HepG2 (cell line): ENCODE measurements around the gene NDUFAF5. TPM values are rescaled to one million over a fixed set of nuclear protein-coding genes. Genes with fewer than 3 reads are reported as not detected.

Experiments used
- ATAC-seq: fragments of 200-7000 bp; cut with Tn5 transposase; 3 replicates; pipeline ENCODE4 v1.9.1; 2020; ENCODE audit warnings: mild to moderate bottlenecking, moderate library complexity
- BruUV-seq: library from RNA; stranded (reverse); fragments of 400-500 nt; replicated peaks from 2 replicates; lab custom pipeline; 2021; lab: Mats Ljungman, UMichigan
- CTCF ChIA-PET: fragments of 300-600 bp; formaldehyde crosslinking; extraction: SDS; loops from one replicate; lab custom pipeline; 2021; ENCODE audit warnings: low total read pairs, inconsistent platforms, low intra/inter-chr PET ratio; lab: Yijun Ruan, JAX
- POLR2A ChIA-PET: fragments of 350-600 bp; sonication (Branson Sonifier 250); formaldehyde crosslinking; loops from one replicate; lab custom pipeline; 2020; ENCODE audit warnings: antibody characterized with exemption, inconsistent platforms; lab: Yijun Ruan, JAX
- DNase-seq: peaks from one replicate; pipeline ENCODE4 v3.0.0-alpha.2; 2015; ENCODE audit warnings: low spot score
- FAIRE-seq: peaks from 3 replicates; lab custom pipeline; 2011; peaks lifted over from hg19 to GRCh38; lab: Jason Lieb, UNC
- H2AFZ ChIP-seq: one replicate; pipeline ENCODE4 v1.6.1; 2011; ENCODE audit warnings: low read length, inconsistent platforms
- H3K27ac ChIP-seq: fragments of 300-600 bp; 3 replicates; pipeline ENCODE4 v1.8.0; 2011; ENCODE audit warnings: mixed run types, mild to moderate bottlenecking, mixed read lengths, low read length, inconsistent platforms; ENCODE audit not compliant: insufficient read depth; ENCODE audit errors: extremely low read length
- H3K27me3 ChIP-seq, 2 experiments: fragments of 200-600 bp in 1 of 2; 2 replicates in 1 of 2; 3 replicates in 1 of 2; pipeline versions ENCODE4 v1.6.0 to v1.8.0; 2011; ENCODE audit warnings: low read length in 2 of 2, mild to moderate bottlenecking in 2 of 2, moderate library complexity in 2 of 2, inconsistent platforms in 1 of 2; ENCODE audit not compliant: insufficient read depth in 2 of 2, control insufficient read depth in 1 of 2
- H3K36me3 ChIP-seq, 2 experiments: fragments of 200-600 bp in 1 of 2; replicated peaks in 1 of 2; 2 replicates in 1 of 2; 3 replicates in 1 of 2; pipeline versions ENCODE4 v1.5.1 to v1.8.0; 2011; ENCODE audit warnings: low read length in 2 of 2, inconsistent platforms in 1 of 2; ENCODE audit not compliant: insufficient read depth in 2 of 2, control insufficient read depth in 1 of 2
- H3K4me1 ChIP-seq: 2 replicates; pipeline ENCODE4 v1.5.1; 2012; ENCODE audit warnings: low read length, inconsistent platforms; ENCODE audit not compliant: insufficient read depth
- H3K4me2 ChIP-seq: 2 replicates; pipeline ENCODE4 v1.6.0; 2011; ENCODE audit warnings: low read depth, low read length, inconsistent platforms
- H3K4me3 ChIP-seq, 3 experiments: fragments of 200-600 bp in 1 of 3; sonication (generic), shearing (Covaris generic) in 1 of 3; replicated peaks in 1 of 3; 2 replicates each; pipeline ENCODE4 v1.5.1; 2011 to 2016; ENCODE audit warnings: low read length in 3 of 3, inconsistent platforms in 2 of 3, low read depth in 2 of 3, mild to moderate bottlenecking in 2 of 3, control low read depth in 1 of 3, mixed read lengths in 1 of 3; ENCODE audit not compliant: insufficient read depth in 1 of 3
- H3K79me2 ChIP-seq: one replicate; pipeline ENCODE4 v1.6.1; 2011; ENCODE audit warnings: low read length, inconsistent platforms; ENCODE audit not compliant: insufficient read depth
- H3K9ac ChIP-seq: 2 replicates; pipeline ENCODE4 v1.6.0; 2011; ENCODE audit warnings: mild to moderate bottlenecking, low read depth, low read length, inconsistent platforms; ENCODE audit not compliant: insufficient read depth
- H3K9me3 ChIP-seq: 2 replicates; pipeline ENCODE4 v1.5.1; 2012; ENCODE audit warnings: mild to moderate bottlenecking, low read length
- H4K20me1 ChIP-seq: 2 replicates; pipeline ENCODE4 v1.6.0; 2011; ENCODE audit warnings: inconsistent platforms, mild to moderate bottlenecking, low read length, moderate library complexity; ENCODE audit not compliant: insufficient read depth
- CENPT ChIP-seq: sonication (generic); formaldehyde crosslinking; IDR thresholded peaks from 2 replicates; pipeline ENCODE4 v1.8.0; 2022; ENCODE audit warnings: low read depth, mild to moderate bottlenecking, moderate library complexity, missing genetic modification reagents
- DBP ChIP-seq: sonication (generic); formaldehyde crosslinking; IDR thresholded peaks from 2 replicates; pipeline ENCODE4 v1.4.0; 2020; ENCODE audit warnings: missing genetic modification reagents; ENCODE audit errors: not compliant biosample characterization
- FOSL1 ChIP-seq: sonication (generic); formaldehyde crosslinking; IDR thresholded peaks from 2 replicates; pipeline ENCODE4 v1.9.0; 2021; ENCODE audit warnings: missing genetic modification reagents, borderline replicate concordance
- GFI1 ChIP-seq: sonication (generic); formaldehyde crosslinking; IDR thresholded peaks from 2 replicates; pipeline ENCODE4 v1.5.0; 2020; ENCODE audit warnings: missing genetic modification reagents, mild to moderate bottlenecking, borderline replicate concordance
- JUNB ChIP-seq: sonication (generic); formaldehyde crosslinking; IDR thresholded peaks from 2 replicates; pipeline ENCODE4 v1.8.0; 2022; ENCODE audit warnings: missing genetic modification reagents, mild to moderate bottlenecking, borderline replicate concordance
- NONO ChIP-seq, 2 experiments: fragments of 450-650 bp in 1 of 2; sonication (generic) in 1 of 2; formaldehyde crosslinking in 1 of 2; IDR thresholded peaks in 1 of 2; conservative IDR thresholded peaks in 1 of 2; 2 replicates each; pipeline versions ENCODE4 v1.6.1 to v1.8.0; 2017 to 2022; ENCODE audit warnings: mild to moderate bottlenecking in 1 of 2, missing genetic modification reagents in 1 of 2, moderate library complexity in 1 of 2
- SMAD9 ChIP-seq: sonication (generic); formaldehyde crosslinking; IDR thresholded peaks from 2 replicates; pipeline ENCODE4 v1.5.1; 2020; ENCODE audit warnings: mild to moderate bottlenecking, missing genetic modification reagents
- ZBTB1 ChIP-seq: sonication (generic); formaldehyde crosslinking; IDR thresholded peaks from 2 replicates; pipeline ENCODE4 v1.4.0; 2020; ENCODE audit warnings: missing genetic modification reagents, borderline replicate concordance
- ZNF136 ChIP-seq: sonication (generic); formaldehyde crosslinking; IDR thresholded peaks from 2 replicates; pipeline ENCODE4 v1.8.1; 2022; ENCODE audit warnings: low read depth, mild to moderate bottlenecking, moderate library complexity, missing genetic modification reagents
- ZNF224 ChIP-seq: sonication (generic); formaldehyde crosslinking; IDR thresholded peaks from 2 replicates; pipeline ENCODE4 v1.5.0; 2020; ENCODE audit warnings: mild to moderate bottlenecking, missing genetic modification reagents
- ZNF34 ChIP-seq: sonication (generic); formaldehyde crosslinking; IDR thresholded peaks from 2 replicates; pipeline ENCODE4 v1.4.0; 2020; ENCODE audit warnings: mild to moderate bottlenecking, missing genetic modification reagents, borderline replicate concordance
- ZNF580 ChIP-seq: IDR thresholded peaks from 2 replicates; pipeline ENCODE4 v1.6.1; 2016; ENCODE audit warnings: low read depth, borderline replicate concordance
- ZNF687 ChIP-seq: sonication (generic); formaldehyde crosslinking; IDR thresholded peaks from 2 replicates; pipeline ENCODE4 v1.5.1; 2020; ENCODE audit warnings: mild to moderate bottlenecking, missing genetic modification reagents, moderate library complexity
- ZNF713 ChIP-seq: sonication (generic); formaldehyde crosslinking; IDR thresholded peaks from 2 replicates; pipeline ENCODE4 v1.4.0; 2020; ENCODE audit warnings: mild to moderate bottlenecking, missing genetic modification reagents
- ZNF839 ChIP-seq: sonication (generic); formaldehyde crosslinking; IDR thresholded peaks from 2 replicates; pipeline ENCODE4 v1.4.0; 2020; ENCODE audit warnings: missing genetic modification reagents, mild to moderate bottlenecking, borderline replicate concordance
- WGBS: methylation state at CpG from one replicate; pipeline ENCODE4 v1.1.6; 2017; ENCODE audit warnings: low lambda C conversion rate; 5-methylcytosine and 5-hydroxymethylcytosine counted together
- in situ Hi-C: cut with HindIII; loops from 2 replicates; pipeline ENCODE4 v1.10.0; 2017; ENCODE audit warnings: low pct_unique_long_range_greater_than_20kb; ENCODE audit not compliant: extremely low pct_ligation_motif_present
- intact Hi-C: fragments of 100-400 bp; cut with micrococcal nuclease; formaldehyde crosslinking; loops from one replicate; pipeline ENCODE4 v1.10.0; 2022; ENCODE audit not compliant: unreplicated experiment
- polyA plus RNA-seq, 8 experiments: library from polyadenylated mRNA; depleted of rRNA in 3 of 8; stranded (reverse) in 7 of 8; unstranded in 1 of 8; fragments of >200 nt; fragmentation: Illumina TruSeq in 4 of 8; extraction: Trizol in 4 of 8; gene quantifications; 2 replicates each; pipeline versions ENCODE4 v1.2.1 to v1.2.3, GENCODE V29; 2011 to 2016; ENCODE audit warnings: low read depth in 4 of 8, missing spikeins in 1 of 8, mixed read lengths in 1 of 8; ENCODE audit not compliant: insufficient read depth in 1 of 8
- total RNA-seq, 5 experiments: library from RNA; depleted of rRNA; stranded (reverse); fragments of >200 nt; fragmentation: Illumina TruSeq; extraction: Trizol; gene quantifications; 2 replicates each; pipeline ENCODE4 v1.2.3, GENCODE V29; 2016; ENCODE audit warnings: low read depth in 1 of 5
- TF ChIP-seq, protein P1 (sequence below): IDR thresholded peaks from 2 replicates; pipeline ENCODE4 v1.6.1; 2016; ENCODE audit warnings: mild to moderate bottlenecking, missing biosample characterization, missing genetic modification reagents
- TF ChIP-seq, protein P2 (sequence below): sonication (generic); formaldehyde crosslinking; IDR thresholded peaks from 2 replicates; pipeline ENCODE4 v1.4.0; 2020; ENCODE audit warnings: mild to moderate bottlenecking, missing genetic modification reagents

NDUFAF5 gene
- total and polyA plus RNA-seq, 2 of the 13 experiments (the other 11 are each of a cell fraction or from before 2014, with no cell fraction given) = 23.1 to 66.7 TPM

DNA sequence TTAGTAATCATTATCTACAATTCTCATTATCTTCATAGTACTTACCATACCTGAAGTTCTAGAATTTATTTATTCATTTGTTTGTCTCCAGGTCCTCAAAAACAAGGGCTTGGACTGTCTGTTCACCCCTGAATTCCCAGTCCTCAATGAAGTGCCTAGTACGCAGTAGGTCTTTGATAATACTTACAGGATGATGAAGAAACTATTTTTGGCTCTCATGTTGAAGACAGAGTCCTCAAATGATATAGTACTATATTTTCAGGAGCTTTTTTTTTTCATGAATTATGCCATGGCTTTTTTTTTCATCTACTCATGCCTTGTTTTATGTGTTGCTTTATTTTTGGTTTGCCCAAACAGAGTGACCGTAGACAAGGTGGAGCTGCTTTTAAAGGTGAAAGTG is 66.5 kb downstream of the NDUFAF5 start (continued):
- no peak for TF ChIP-seq DBP (CRISPR knock-in tag)
- no peak for TF ChIP-seq JUNB
- TF ChIP-seq, protein P1, sequence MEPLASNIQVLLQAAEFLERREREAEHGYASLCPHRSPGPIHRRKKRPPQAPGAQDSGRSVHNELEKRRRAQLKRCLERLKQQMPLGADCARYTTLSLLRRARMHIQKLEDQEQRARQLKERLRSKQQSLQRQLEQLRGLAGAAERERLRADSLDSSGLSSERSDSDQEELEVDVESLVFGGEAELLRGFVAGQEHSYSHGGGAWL = no peak

- WGBS = 3% methylated on average over 1 of the region's 1 CpG
- no peak overlapping the region for H3K27ac ChIP-seq
- no peak overlapping the region for H3K4me2 ChIP-seq
- ATAC-seq (no peak), FAIRE-seq (no peak), DNase-seq (no peak)
- CTCF ChIA-PET = no interaction called here
- POLR2A ChIA-PET = no interaction called here
- H3K36me3 ChIP-seq = no peaks in the 10 kb centered on the region
- H3K9me3 ChIP-seq = no peaks in the 10 kb centered on the region
- H3K79me2 ChIP-seq = no peaks in the 10 kb centered on the region
- peaks cover 2 to 14% of the 10 kb centered on the region in 2 experiments; a peak in 3 of 5 replicates for H3K27me3 ChIP-seq
- no peak overlapping the region for H3K4me3 ChIP-seq
- no peak overlapping the region for H3K9ac ChIP-seq
- BruUV-seq = no TSS peak
- no peaks in the 10 kb centered on the region for H3K4me1 ChIP-seq
- no peaks in the 10 kb centered on the region for H4K20me1 ChIP-seq
- intact Hi-C loops (no loop called here), in situ Hi-C loops (no loop called here)
- H2AFZ ChIP-seq = no peak overlapping the region
- TF ChIP-seq FOSL1 (CRISPR knock-in tag) = no peak
- TF ChIP-seq NONO (IDR thresholded peaks at IDR 0.05) = no peak
- no peak for TF ChIP-seq NONO (CRISPR knock-in tag; conservative IDR thresholded peaks at IDR 0.05)
- no peak for TF ChIP-seq ZNF224 (CRISPR knock-in tag)
- TF ChIP-seq ZNF136 (CRISPR knock-in tag) = no peak
- TF ChIP-seq ZNF713 (CRISPR knock-in tag) = no peak
- no peak for TF ChIP-seq CENPT
- TF ChIP-seq, protein P2, sequence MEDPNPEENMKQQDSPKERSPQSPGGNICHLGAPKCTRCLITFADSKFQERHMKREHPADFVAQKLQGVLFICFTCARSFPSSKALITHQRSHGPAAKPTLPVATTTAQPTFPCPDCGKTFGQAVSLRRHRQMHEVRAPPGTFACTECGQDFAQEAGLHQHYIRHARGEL = no peak
- no peak for TF ChIP-seq ZNF839
- no peak for TF ChIP-seq ZBTB1 (CRISPR knock-in tag)
- no peak for TF ChIP-seq ZNF580 (CRISPR knock-in tag)
- TF ChIP-seq GFI1 = no peak
- TF ChIP-seq ZNF34 (CRISPR knock-in tag) = no peak
- TF ChIP-seq ZNF687 = no peak
- TF ChIP-seq SMAD9 (CRISPR knock-in tag) = no peak
These were observed 67.5 kb downstream of the NDUFAF5 start for GRCh38 chr20:13852306-13852705.
